HG03442 (cell line): ENCODE data around the gene NCAPG2.

Experiments
- ATAC-seq: cut with Tn5 transposase; IDR thresholded peaks from one replicate; pipeline ENCODE4 v1.9.1; 2021; ENCODE audit warnings: mild to moderate bottlenecking, moderate library complexity; ENCODE audit not compliant: unreplicated experiment

Gene NCAPG2

GRCh38 chr7:158606129-158606528, 98.5 kb downstream of the NCAPG2 start:
- ATAC-seq, result no peak

GRCh38 chr7:158603773-158604755, 100.5 kb downstream of the NCAPG2 start:
- no peak for ATAC-seq

- peak; percentile 44 for ATAC-seq
These were observed 101.5 kb downstream of the NCAPG2 start for GRCh38 chr7:158602905-158603772.

- ATAC-seq, result no peak
These were observed 102.6 kb downstream of the NCAPG2 start for GRCh38 chr7:158602041-158602440.

- no peak for ATAC-seq
These were observed 103.5 kb downstream of the NCAPG2 start for GRCh38 chr7:158601090-158601489.

- no peak for ATAC-seq
These were observed 107.9 kb downstream of the NCAPG2 start for GRCh38 chr7:158596745-158597144.

GRCh38 chr7:158596309-158596708, 108.3 kb downstream of the NCAPG2 start:
- no peak for ATAC-seq

GRCh38 chr7:158595068-158595467, 109.5 kb downstream of the NCAPG2 start:
- ATAC-seq, result no peak

- ATAC-seq, result no peak
These were observed 112.1 kb downstream of the NCAPG2 start for GRCh38 chr7:158592541-158592940.

- no peak for ATAC-seq
These were observed 112.7 kb downstream of the NCAPG2 start for GRCh38 chr7:158591944-158592343.

- ATAC-seq, result no peak
These were observed 114.4 kb downstream of the NCAPG2 start for GRCh38 chr7:158590181-158590530.

- no peak for ATAC-seq
These were observed 115.0 kb downstream of the NCAPG2 start for GRCh38 chr7:158589653-158590052.

GRCh38 chr7:158588878-158589442, 115.6 kb downstream of the NCAPG2 start:
- ATAC-seq, result no peak

GRCh38 chr7:158588085-158588877, 116.3 kb downstream of the NCAPG2 start:
- peak; percentile 7 for ATAC-seq

- ATAC-seq, result peak; percentile 69
These were observed 117.2 kb downstream of the NCAPG2 start, which contains the start of gene PTPRN2 for GRCh38 chr7:158587162-158588084. Gene PTPRN2 (minus strand): TSS chr7:158587823.

- ATAC-seq, result no peak
These were observed 118.0 kb downstream of the NCAPG2 start for GRCh38 chr7:158586499-158587161.

- ATAC-seq, result no peak
These were observed 118.7 kb downstream of the NCAPG2 start for GRCh38 chr7:158585721-158586498.

GRCh38 chr7:158584407-158584806, 120.2 kb downstream of the NCAPG2 start:
- ATAC-seq, result no peak
